Right kidney (tissue), 9 donors: ENCODE results near the gene TEX264.
"Not testable (repeated sequence)": the region's sequence is repeated elsewhere in the genome, so short reads cannot be mapped to it uniquely, and the experiment has no call there.

Experiments used
- DNase-seq: peaks from one replicate; pipeline ENCODE4 v3.0.0-alpha.2; 2016
- long read RNA-seq, 8 donors: transcript quantifications; one replicate each; lab custom pipeline, GENCODE V29; 2026

The TEX264 gene, protein sequence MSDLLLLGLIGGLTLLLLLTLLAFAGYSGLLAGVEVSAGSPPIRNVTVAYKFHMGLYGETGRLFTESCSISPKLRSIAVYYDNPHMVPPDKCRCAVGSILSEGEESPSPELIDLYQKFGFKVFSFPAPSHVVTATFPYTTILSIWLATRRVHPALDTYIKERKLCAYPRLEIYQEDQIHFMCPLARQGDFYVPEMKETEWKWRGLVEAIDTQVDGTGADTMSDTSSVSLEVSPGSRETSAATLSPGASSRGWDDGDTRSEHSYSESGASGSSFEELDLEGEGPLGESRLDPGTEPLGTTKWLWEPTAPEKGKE
- long read RNA-seq, donor 1, transcript TEX264-201 (5 exons, 1,340 nt) = major isoform, 32 of 52 reads
- long read RNA-seq, donor 1, partial matches to known transcripts = 13 of 52 reads
- long read RNA-seq, donor 1, other reads (novel, unspliced or antisense) = 0 of 52 reads
- long read RNA-seq, donor 2, transcript TEX264-201 (5 exons, 1,340 nt) = major isoform, 21 of 34 reads
- long read RNA-seq, donor 2, partial matches to known transcripts = 6 of 34 reads
- long read RNA-seq, donor 2, other reads (novel, unspliced or antisense) = 0 of 34 reads
- long read RNA-seq, donor 3, transcript TEX264-201 (5 exons, 1,340 nt) = major isoform, 15 of 26 reads
- long read RNA-seq, donor 3, partial matches to known transcripts = 6 of 26 reads
- long read RNA-seq, donor 3, other reads (novel, unspliced or antisense) = 0 of 26 reads
- long read RNA-seq, donor 4, transcript TEX264-201 (5 exons, 1,340 nt) = major isoform, 19 of 46 reads
- long read RNA-seq, donor 4, partial matches to known transcripts = 18 of 46 reads
- long read RNA-seq, donor 4, other reads (novel, unspliced or antisense) = 0 of 46 reads
- long read RNA-seq, donor 5, transcript TEX264-201 (5 exons, 1,340 nt) = major isoform, 27 of 58 reads
- long read RNA-seq, donor 5, partial matches to known transcripts = 24 of 58 reads
- long read RNA-seq, donor 5, other reads (novel, unspliced or antisense) = 0 of 58 reads
- long read RNA-seq, donor 6, transcript TEX264-201 (5 exons, 1,340 nt) = major isoform, 23 of 38 reads
- long read RNA-seq, donor 6, partial matches to known transcripts = 8 of 38 reads
- long read RNA-seq, donor 6, other reads (novel, unspliced or antisense) = 0 of 38 reads
- long read RNA-seq, donor 7, transcript TEX264-213 (4 exons, 800 nt) = minor isoform, 5 of 60 reads
- long read RNA-seq, donor 7, transcript TEX264-201 (5 exons, 1,340 nt) = major isoform, 28 of 60 reads
- long read RNA-seq, donor 7, partial matches to known transcripts = 18 of 60 reads
- long read RNA-seq, donor 7, other reads (novel, unspliced or antisense) = 0 of 60 reads
- long read RNA-seq, donor 8, transcript TEX264-201 (5 exons, 1,340 nt) = major isoform, 40 of 59 reads
- long read RNA-seq, donor 8, partial matches to known transcripts = 10 of 59 reads
- long read RNA-seq, donor 8, other reads (novel, unspliced or antisense) = 0 of 59 reads

DNA sequence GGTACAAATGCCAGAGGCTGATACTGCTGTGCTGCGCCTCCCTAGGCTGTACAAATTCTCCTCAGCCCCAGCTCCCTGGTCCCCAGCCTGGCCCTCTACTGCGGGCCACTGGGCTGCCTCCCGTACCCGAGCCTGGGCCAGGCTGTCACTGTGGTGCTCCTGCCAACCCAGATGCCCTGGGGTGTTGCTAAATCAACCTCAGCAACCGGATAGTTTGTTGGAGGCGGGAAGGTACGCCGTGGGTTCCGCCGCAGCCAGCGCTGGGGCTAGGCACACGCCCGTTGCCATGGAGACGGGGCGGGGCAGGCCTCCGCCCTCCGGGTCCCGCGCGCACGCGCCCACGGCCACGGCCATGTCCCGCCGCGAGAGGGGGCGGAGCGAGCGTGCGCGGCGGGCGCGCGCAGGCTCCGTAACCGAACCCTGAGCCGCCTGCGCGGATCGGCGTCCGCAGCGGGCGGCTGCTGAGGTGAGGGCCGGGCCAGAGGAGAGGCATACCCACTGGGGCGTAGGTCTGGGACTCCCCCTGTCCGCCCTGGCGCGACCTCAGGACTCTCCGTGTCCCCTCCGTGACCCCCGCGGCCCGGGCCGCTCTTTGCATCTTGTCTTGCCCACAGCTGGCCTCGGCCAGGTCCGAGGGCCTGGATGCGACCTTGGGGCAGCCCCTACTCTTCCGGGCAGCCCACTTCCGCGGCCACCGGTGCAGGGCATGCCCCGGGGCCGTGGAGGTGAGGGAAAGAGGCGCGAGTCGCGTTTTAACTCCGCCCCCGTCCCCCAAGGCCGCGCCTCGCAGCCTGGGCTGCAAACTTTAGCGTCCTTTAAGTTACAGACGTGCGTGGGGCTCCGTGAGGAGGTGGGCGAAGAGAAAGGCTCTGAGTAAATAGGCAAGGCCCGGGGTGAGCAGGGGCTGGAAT lies at the start of gene TEX264:
TEX264 (plus strand) TSS at position 430 of the 911 bp plus-strand sequence. CDS start 3,053 bp downstream, outside the sequence.
- peak; percentile 85 for DNase-seq

DNA sequence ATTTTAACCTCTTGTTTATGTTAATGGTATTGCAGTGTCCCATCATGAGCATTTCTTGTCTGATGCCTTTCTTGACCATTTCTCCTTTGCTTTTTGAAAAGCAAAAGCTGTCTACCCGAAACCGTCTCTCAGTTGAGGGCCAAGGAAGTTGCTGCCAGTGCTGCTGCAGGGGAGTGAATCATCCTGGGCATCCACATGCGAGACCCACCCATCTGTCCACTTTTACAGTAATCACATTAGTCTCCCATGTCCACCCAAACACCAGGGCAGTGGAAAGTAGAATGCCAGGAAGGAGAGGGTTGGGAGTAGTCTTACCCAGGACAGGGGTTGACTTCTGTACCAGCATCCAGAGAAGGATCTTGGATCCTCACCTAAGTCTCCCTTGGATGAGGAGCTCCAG lies 48.6 kb upstream of the TEX264 start:
- DNase-seq = no peak

DNA sequence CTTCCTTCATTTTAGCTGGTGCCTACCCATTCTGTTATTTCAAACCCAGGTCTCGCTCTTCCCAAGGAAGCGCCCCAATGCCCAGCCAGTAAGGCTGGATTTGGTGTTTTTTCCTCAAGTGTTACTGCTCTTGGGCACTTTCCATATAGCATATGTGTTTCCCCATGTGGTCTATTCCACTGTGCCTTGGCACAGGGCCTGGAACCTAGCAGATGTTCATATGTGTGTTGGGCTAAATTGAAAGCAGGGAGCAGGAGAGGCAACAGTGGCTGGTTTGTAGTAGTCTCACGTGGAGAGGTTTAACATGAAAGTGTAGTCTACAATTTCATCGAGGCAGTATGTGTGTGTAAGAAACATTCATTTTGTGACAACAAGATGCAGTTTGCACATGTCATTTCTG lies 48.2 kb upstream of the TEX264 start:
- no peak for DNase-seq

DNA sequence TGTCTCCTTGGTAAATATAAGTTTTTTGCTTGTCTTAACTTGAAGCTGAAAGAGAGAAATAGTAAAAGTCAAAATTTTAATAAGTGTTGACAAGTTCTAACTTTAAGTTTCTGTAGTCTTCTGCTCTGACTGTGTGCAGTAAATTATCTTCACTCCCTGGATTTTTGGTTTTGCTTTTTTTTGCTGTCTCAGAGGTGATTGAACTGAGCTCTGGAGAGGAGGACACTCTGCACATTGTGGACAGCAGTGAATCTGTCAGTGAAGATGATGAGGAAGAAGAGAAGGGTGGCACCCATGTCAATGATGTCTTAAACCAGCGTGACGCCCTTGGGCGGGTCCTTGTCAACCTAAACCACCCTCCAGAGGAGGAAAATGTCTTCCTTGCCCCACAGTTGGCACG lies 40.5 kb upstream of the TEX264 start:
- DNase-seq = no peak

DNA sequence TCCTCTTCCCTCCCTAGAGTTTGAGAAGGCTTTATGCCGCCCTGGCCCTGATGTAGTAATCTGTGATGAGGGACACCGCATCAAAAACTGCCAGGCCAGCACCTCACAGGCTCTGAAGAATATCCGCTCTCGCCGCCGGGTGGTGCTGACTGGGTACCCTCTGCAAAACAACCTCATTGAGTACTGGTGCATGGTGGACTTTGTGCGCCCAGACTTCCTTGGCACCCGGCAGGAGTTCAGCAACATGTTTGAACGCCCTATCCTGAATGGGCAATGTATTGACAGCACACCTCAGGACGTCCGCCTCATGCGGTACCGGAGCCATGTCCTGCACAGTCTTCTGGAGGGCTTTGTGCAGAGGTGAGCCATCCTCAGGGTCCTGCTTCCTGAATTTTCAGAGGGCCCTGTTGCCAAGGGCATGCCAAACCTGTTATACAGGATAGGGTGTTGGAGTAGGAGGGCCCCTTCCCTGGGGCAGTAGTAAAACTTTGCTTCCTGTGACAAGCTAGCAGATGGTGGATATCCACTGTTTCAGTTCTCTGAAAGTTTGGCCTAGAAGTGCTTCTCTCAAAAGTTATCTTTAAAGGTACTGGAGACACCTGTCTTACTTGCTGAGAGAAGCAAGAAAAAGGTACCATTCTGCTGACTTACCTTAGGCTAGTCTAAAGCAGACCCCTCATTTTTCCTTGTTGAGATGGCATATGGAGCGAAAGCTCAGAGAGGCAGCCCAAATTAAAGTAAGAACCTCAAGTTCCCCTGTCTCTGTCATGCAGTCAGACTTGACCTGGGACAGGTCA lies 33.7 kb upstream of the TEX264 start:
- peak; percentile 4 for DNase-seq

DNA sequence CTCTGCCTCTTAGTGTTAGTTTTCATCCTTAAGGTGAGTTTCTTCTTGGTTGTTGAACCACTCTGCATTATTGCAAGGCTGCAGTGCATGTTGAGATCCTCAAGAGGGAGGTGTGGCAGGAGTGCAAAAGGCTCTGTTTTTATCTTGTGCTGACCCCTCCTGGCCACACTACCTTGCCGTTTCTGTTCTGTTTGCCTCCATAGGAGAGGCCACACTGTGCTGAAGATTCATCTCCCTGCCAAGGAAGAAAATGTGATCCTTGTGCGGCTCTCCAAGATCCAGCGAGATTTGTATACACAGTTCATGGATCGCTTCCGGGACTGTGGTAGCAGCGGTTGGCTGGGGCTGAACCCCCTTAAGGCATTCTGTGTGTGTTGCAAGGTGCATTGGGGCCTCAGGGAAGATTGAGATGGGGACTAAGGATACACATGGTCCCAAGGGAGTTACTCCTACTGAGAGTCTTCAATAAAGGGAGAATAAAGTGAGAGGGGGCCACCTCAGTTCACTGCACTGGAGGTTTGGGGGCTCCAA lies 33.0 kb upstream of the TEX264 start:
- DNase-seq = no peak

DNA sequence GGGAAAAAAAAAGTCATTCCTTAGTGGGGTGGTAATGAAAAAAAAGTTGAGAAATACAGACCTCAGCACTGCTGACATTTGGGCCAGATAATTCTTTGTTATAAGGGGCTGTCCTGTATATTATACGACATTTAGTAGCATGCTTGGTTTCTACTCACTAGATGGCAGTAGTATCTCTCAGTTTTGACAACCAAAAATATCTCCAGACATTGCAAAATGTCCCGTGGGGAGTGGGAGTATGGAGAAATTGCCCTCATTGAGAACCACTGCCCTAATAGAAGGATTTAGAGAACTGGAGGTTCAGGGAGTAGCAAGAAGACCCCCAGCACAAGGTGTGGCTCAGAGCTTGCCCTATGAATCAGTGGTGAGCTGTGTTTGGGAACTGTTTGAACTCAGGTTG lies 28.6 kb upstream of the TEX264 start:
- DNase-seq = no peak

DNA sequence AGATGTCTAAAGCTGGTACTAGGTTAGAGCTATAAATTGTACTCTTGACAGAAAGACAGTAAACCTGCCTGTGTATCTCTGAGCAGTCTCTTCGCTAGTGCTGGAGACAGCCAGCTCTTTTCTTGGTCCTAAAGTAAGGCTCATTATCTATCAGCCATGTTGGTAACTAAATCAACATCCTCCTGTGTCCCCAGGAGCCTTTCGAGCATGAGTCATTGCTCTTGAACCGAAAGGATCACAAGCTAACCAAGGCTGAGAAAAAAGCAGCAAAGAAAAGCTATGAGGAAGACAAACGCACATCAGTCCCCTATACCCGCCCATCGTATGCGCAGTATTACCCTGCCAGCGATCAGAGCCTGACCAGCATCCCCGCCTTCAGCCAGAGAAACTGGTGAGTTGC lies 25.0 kb upstream of the TEX264 start:
- DNase-seq = no peak

DNA sequence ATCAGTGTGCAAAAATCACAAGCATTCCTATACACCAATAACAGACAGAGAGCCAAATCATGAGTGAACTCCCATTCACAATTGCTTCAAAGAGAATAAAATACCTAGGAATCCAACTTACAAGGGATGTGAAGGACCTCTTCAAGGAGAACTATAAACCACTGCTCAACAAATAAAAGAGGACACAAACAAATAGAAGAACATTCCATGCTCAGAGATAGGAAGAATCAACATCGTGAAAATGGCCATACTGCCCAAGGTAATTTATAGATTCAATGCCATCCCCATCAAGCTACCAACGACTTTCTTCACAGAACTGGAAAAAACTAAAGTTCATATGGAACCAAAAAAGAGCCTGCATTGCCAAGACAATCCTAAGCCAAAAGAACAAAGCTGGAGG lies 18.9 kb upstream of the TEX264 start:
- not testable (repeated sequence) for DNase-seq

DNA sequence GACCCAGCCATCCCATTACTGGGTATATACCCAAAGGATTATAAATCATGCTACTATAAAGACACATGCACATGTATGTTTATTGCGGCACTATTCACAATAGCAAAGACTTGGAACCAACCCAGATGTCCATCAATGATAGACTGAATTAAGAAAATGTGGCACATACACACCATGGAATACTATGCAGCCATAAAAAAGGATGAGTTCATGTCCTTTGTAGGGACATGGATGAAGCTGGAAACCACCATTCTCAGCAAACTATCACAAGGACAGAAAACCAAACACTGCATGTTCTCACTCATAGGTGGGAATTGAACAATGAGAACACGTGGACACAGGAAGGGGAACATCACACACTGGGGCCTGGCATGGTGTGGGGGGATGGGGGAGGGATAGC lies 17.6 kb upstream of the TEX264 start:
- DNase-seq = not testable (repeated sequence)

DNA sequence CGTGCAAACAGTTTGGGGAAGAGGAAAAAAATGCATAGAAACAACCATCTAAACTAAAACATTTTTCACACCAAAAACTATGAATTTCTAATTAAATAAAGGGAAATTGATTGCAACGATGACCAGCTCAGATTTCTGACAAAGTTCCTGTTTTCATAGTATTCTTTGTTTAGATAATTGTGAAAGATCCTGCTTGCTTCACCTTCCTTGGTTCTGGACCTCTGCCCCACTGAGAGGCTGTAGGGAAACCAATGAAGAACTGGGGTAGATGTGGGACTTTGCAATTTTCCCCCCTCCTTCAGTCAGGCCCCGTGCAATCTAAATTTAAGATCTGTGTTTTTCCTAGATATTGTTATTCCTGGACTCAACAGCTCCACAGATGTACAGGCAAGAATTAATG lies 13.8 kb upstream of the TEX264 start:
- DNase-seq = no peak

DNA sequence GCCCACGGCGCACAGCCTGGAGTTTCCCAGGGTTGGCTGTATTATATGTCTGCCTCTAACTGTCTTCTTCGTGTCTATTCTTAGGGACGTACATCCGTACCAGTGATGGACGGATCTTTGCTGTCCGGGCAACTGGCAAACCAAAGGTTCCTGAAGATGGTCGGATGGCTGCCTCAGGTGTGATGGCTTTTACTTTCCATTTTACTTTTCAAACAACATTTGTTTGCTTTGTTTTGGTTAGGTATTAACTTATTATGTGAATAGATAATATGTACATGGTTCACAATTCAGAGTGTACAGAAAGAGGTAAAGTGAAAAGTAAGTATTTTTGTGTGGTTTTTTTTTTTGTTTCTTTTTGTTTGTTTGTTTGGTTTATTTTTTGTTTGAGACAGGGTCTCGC lies 11.1 kb upstream of the TEX264 start:
- no peak for DNase-seq

DNA sequence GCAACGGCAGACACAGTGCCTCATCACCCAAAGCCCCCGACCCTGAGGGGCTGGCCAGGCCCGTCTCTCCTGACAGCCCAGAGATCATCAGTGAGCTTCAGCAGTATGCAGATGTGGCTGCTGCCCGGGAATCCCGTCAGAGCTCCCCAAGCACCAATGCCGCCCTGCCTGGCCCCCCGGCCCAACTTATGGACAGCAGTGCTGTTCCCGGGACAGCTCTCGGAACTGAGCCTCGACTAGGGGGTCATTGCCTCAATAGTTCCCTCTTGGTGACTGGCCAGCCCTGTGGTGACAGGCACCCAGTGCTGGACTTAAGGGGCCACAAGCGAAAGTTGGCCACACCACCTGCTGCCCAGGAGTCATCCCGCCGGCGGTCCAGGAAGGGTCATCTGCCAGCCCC lies 8.6 kb upstream of the TEX264 start:
- no peak for DNase-seq

DNA sequence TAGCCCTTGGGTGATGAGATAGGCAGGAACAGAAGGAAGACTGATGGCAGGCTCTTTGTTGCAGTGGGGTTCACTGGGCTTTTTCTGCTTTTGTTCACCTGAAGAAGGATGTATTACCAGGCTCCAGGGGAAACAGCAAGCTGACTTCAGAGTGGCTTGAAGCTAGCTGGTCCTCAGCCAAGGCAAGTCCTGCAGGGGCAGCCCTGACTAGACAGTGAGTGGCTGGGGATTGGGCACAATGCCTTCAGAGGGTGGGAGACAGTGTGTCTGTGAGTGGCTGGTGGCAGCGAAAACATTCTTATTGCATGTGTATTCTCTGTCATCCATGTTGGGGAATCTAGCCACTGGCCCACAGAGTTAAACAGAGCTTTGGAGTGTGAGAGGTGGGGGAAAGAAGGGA lies 2.3 kb upstream of the TEX264 start:
- DNase-seq = no peak

DNA sequence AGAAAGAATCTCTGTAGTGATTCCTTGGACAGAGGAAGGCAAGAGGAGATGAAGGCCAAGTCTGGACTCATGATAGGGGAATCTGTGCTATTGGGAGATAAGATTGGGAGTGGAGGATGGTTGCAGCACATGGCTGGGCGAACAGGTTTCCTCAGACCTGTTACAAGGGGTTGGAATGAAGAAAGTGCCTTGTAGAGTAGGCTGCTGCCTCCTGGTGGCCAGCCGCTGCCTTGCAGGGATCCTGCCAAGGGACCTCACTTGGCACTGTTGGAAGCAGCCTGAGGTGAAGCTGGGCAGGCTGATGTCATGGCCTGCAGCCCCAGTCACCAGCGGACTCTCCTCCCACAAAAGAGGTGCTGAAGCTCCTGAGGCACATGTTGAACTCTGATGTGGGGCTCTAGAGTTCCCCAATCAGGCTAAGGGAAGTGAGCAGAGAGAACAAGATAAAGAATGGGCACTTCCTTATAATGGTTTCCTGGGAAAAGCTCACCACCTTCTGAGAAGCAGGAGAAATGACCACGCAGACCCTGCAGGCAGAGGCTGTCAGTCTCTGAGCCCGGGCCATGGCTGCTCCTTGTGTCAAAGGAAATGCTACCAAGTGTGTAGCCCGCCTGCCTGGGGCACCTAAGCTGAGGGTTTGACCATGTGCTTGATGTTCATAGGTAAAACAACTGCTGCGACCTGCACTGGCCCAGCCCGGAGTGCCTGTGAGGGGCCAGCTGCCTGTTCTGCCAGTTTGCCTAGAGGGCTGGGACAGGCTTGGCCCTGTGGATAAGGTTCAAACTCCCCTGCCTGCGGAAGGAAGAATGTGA lies 1.6 kb upstream of the TEX264 start:
- DNase-seq = peak; percentile 49

DNA sequence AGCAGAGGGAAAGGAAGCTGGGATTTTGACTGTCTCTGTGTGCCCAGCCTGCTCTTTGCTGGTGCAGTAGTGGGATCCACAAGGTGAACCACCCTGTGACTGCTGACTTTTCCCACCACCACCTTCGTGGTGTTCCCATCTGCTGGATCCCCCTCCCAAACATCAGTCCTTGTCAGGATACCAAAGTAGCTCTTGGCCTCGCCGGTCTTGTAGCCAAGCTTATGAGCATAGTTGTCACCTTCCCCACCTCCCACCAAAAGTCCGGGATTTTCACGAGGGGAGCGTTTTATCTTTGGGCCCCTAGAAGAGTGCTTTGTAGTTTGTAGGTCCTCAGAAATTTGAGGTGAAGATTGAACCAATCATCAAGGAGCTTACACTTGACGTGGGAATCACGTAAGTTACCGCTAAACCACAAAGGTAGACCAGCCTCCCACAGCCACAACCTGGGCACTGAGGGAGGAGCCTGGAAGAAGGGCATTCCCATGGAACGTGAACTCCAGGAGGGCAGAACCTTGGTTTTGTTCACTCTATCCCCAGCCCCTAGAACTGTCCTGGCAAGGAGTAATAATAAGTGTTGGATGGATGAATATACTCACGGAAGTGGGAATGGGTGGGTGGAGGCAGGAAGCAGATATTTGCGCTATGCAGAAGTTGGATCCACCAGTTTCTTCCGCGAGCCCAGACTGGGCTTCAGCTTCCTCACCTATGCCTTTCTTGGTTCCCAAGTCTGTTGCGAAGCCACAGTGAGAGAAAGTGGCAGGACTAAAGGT lies 814 bp upstream of the TEX264 start:
- no peak for DNase-seq

DNA sequence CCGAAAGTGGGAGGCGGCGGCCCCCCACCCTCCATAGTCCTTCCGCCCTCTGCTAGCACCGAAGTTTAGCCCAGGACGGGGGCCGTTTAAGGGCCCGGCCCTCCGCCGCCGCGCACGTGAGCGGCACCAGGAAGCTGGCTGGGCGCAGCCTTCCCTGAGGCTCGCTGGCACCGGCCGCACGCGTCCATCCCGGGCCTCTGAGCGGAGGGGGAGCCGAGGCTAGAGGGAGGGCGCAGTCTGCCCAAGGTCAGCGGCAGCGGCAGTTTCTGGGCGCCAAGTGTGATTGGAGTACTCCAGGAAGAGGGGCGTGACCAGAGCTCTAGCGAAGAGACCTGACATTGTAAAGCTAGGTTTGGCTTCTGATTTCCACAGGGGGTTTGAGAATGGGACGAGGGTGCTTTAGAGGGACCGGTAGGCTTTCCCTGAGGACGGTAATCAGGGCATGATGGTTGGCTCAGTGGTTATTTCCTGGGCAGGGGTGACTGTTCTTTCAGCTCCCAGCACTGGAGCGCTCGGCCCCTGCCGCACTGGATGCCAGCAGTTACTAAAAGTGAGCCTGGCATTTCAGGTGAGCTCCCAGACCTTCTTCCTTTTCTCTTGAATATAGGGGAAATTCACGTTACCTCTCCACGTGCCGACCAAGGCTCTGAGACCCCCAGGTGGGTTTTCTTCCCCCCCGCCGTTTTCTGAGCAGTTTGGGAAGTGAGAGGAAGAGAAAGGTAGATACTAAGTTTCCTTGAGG lies 853 bp downstream of the TEX264 start:
- DNase-seq = no peak
